ENCODE data around the gene COL5A1.

Gene COL5A1

DNA sequence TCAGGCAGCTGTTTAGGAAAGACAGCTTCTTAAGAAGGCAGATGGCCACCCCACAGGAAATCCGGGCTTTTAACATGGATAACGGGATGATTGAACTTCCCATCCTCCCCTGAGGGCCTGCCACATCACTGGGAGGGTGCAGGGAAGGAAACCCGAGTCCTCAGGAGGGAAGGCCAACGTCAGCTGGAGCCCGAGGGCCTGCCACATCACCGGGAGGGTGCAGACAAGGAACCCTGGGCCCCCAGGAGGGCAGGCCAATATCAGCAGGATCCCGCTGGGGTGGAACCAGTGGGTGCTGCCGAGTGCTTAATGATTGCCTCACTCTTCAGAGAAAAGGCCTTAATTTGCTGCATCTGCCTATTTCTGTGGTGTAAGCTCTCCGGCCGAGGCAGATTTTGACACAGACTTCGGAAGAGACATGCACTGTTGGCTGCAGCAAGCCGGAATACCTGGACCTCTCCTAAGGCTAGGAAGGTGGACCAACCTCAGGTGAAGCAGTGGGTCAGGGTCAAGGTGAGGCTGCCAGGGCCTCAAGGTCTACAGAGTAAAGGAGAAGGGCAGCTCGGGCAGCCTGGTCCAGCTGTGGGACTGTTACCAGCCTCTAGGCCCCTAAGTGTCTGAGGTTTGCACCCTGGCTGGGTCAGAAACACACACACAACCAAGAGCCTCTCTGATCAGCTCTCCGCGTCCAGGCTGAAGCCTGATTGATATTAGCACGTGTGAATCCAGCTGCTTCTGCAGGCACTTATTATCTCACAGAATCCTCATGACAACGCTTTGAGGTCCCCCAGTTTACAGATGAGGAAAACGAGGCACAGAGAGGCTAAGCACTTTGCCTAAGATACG is 14.8 kb upstream of the COL5A1 start:
- DNase-seq = no peak

DNA sequence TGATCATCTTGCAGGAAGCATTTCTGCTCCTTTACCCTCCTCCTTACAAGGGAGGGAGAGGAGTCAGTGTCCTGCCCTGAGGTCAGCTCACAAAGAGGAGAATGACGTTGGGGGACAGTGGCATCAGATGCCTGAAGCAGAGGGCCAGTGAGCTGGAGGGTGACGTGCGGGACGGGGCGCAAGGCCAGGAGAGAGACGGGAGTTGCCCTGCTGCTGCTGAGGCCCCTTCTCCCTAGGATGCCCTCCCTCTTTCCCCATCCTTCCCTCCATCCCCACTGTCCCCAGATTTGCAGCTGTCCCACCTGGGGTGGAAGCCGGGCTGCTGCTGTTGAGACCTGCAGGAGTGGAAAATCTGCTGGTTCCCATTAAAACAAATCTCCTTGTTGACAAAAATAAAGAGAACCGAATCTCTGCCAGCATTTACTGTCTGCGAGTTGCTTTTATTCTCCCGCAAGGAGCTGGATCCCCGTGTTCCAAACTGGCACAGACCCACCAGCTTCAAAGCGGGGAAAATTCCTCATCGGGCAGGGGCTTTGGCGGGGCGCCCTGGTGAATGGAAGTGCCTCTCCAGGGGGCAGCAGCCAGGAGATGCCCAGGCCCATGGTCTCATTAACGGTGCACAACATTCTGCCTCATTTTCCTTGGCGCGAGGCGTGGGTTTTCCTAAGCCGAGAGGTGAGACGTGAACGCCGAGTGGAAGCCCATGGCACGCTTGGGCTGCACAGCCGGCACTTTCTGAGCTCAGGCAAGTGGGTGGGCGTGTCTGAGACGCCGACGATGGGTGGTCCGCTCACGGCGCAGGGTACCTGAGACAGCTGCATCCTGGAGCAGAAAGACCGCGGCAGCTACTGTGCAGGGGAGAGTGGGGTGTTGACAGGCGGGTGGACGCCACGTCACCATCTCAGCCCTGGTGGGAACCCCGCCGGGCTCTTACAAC is 13.9 kb upstream of the COL5A1 start:
- DNase-seq = no peak

DNA sequence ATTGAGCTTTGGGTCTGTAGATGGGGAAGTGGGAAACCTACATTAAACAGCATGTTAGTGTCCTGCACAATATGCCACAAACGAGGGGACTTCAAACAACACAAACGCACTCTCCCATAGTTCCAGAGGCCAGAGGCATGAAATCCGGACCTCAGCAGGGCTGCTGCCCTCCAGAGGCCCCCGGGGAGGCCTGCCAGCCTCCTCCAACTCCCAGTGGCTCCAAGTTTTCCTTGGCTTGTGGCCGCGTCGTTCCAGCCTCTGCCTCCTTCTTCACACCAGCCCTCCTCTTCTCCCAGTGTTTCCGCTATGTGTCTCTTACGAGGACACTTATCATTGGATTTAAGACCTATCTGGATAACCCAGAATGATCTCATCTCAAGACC is 13.3 kb upstream of the COL5A1 start:
- no peak for DNase-seq

DNA sequence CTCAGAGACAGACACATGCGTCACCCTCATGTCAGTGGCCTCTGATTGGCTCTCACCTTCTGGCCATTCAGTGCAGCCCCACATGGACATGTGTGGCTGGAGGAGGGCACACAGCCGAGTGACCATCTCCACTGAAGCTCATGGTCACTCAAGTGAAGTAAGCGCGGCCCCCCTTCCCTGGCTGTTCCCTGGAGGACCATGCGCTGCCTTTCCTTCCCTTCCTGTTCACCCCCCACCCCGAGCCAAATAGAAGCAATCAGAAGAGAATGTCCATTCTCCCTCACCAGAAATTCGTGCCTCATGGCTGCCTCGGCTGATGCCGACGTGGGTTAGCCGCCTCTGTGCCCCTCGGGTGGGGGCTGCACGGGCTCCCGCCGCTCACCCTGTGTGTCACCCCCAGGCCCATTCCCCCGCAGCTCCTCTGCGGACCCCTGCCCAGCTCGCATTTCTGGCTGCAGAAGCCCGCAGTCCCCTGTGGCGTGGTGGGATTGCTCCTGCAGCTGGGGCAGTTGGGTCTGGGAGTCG is 12.5 kb upstream of the COL5A1 start:
- DNase-seq = no peak

DNA sequence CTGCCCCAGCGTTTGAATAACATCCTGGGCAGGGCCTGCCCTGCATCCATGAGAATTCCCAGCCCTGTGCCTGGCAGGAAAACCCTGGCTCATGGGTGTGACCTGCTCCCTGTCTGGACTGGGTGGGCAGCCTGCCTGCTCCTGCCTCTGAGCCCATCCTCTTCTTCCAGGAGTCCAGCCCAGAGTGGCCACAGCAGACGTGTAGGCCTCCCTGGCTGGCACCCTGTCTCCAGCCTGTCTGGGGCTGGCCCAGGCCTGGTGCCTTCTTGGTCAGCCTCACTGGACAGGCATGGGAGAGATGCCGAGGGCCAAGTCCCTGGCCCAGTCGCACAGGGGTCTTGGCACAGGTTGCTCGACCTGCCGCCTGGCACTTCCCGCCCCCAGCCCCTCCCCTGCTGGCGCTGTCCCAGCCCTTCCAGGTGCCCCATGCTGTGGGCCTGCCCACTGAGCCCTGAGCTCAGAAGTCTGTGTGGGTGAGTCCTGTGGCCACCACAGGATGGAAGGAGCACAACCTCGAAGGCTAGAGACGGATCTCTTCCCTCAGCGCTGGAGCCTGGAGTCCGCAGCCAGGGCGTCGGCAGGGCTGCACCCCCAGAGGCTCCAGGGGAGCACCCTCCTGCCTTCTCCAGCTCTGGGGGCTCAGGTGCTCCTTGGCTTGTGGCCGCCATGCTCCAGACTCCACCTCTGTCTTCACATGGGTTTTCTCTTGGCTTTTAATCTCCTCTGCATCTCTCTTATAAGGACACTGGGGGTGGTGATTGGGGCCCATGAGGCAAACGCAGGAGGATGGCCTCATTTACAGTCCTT is 11.8 kb upstream of the COL5A1 start:
- no peak for DNase-seq

DNA sequence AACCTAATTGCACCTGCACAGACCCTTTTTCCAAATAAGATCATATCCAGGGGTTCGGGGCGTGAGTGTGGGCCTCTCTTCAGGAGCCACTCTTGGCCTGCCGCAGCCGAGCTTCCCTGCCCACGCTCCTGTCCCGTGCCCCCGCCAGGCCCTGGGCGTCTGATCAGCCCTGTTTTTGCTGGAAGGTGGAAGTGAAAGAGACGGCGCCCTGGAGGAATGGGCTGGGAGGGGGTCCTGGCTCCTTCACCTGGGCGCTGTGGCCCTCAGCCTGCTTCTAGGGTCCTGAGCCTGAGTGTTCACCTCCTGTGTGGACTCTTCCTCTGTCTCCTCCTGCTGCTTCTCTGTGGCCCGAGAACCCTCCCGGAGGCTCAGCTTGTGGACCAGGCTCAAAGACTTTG is 11.2 kb upstream of the COL5A1 start:
- no peak for DNase-seq

DNA sequence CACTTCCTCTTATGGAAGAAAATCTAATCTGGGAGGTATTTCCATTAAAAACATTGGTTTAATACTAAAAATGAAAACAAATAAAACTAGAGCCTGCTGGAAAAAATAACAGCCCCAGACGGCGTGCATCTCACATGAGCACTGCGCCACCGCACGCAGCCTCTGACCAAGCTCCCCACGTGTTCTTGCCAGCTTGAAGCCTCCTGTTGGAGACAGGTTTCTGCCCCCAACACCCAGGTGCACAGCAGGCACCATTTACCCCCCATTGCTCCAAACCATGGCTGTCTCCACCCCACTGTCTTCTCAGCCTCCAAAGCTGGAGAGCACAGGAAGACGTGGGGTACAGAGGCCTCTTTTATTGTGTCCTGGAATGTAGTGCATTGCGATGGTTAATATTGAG is 10.7 kb upstream of the COL5A1 start:
- DNase-seq = no peak

DNA sequence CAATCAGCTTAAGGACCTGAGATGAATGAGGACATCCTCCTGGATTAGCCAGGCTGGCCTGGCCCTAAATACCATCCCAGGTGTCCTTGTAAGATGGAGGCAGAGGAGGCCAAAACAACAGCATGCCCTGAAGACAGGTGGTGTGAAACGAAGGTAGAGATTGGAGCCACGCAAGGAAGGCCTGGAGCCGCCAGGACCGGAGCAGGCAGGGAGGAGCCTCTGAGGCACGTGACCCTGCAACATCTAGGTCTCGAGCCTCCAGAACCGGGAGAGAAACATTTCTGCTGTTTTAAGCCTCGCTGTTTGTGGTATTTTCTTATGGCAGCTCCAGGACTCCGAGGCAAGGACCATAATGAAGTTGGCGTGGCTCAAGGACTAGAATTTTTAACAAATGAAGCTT is 9.7 kb upstream of the COL5A1 start:
- no peak for DNase-seq

DNA sequence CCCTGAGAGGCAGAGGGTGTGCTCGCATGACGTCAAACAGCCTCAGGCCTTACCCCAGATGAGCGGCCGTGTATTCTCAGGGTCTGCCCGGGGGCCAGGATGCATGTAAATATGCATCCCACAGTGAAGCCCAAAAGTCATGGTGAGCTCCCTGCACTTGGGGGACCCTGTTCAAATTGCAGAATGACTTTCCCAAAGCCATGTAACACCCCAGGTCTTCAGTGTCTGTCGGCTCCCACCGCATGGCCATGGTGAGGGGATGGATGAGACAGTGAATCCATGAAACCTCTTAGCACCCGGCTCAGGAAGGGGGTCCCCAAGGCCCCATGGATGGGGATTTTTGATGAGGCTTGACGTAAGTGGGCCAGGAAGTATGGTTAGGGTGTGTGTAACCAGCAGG is 9.3 kb upstream of the COL5A1 start:
- no peak for DNase-seq

DNA sequence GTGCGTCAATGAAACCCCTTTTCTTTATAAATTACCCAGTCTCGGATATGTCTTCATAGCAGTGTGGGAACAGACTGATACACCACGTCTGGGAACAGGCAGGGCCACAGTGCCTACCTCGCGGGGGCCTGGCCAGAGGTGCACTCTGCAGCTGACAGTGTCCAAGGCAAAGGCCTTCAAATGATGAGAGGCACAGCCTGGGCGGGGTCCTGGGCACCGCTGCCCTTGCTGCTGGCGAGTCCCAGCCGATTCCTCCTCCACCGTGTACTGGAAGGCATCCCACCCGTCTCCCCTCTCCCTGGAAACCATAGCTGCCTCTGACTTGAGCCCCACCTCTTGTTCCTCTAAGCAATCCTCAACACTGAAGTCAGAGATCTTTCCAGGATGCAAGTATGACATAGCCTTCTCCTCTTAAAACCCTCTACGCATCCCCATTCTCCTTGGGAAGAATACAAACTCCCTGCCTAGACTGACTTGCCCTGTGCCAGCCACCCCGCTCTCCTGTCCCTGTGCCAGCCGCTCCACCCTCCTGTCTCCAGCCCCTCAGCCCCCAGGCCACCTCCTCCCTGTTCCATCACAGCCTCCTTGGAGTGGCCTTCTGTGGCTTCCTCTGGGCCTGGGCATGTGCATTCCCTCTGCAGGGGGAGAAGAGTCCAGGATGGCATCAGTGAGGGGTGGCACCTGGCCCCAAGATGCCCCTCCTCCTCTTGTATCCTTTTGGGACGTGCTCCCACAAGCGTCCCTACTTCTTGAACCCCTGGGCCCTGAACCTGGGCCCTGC is 8.1 kb upstream of the COL5A1 start:
- no peak for DNase-seq

DNA sequence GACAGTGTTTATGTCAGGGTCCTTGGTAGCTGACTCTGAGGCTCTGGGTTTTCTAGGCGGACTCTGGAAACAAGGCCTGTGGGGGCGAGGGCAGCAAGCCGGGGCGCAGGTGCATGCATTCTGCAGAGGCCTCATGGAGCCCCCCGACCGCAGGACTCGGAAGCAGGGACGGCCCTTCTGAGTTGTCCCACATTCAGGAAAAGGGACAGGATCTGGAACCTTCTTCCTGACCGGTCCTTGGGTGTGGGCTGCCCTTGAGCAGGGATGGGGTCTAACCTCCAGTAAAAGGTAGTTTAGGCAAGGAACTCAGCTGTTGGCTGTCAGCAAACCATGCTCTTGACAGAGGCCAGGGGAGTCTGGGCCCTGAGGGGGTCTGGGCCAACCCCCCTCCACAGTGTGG is 7.4 kb upstream of the COL5A1 start:
- no peak for DNase-seq

DNA sequence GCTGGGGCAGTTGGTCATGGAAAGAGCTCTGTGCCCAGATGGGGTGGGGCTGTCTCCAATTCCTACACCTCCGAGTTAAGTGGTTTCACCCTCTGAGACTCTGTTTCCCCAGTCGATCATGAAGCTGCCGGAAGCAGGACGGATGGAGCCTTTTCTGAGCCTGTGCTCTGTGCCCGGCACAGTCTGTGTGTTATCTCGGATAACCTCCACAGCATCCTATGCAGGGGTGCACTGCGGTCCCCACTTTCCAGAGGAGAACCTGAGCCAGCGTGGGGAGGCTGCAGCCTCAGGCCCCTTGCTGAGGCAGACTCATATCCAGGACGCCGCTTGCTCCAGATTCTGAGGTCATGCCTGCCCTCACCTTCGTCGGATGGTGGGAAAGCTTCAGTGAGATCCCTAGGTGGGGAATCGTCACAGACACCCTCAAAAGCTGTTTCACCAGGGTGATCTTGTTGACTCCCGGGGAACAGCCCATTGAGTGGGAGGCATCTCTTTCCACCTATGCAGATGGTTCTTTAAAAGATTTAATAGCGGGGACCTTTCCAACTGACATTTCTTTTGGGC is 6.9 kb upstream of the COL5A1 start:
- no peak for DNase-seq

DNA sequence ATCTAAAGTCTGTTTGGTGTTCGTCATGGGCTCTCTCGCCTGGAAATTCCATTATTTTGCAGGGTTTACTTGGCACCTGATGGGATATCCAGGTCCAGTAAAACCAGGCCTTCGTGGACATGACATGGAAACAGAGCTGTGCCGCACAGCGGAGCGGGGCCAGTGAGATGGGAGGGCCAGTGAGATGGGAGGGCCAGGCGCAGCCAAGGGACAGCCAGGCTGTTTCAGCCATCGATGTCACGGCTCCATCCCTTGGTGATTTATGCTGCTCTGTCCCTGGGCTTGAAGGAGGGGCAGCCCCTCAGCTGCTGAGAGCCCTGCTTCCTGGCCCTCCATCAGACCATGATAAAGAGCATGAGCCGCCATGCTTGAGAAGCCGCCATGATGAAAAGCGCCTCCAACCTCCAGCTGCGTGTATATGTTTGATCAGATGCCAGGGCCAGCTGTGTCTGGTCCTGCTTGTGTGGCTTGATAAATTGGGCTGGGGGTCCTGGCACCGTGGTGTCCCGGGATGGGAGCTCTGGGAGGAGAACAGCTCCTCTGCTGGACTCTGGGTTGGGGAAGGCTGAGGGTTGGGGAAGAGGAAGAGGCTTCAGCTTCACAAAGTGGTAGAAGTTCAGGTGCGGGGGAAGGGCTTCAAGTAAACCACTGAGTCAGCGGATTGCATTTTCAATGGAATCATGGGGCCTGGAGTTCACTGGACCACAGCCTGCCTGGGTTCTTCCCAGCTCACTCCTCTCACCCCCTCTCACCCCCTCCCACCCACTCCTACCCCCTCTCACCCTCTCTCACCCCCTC is 6.1 kb upstream of the COL5A1 start:
- DNase-seq = no peak

DNA sequence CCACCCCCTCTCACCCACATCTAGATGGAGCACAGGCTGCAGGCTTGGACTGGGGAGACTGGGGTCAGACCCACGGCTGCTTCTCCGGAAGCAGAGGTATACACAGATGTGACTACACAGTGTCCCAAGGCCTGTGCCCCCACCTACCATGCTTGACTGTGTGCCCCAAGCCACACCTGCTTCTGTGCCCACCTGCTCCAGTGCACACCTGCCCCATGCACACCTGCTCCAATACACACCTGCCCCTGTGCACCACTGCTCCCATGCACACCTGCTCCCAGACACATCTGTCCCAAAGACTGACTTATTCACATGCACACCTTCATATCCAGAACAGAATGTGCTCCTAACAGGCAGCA is 5.5 kb upstream of the COL5A1 start:
- no peak for DNase-seq

DNA sequence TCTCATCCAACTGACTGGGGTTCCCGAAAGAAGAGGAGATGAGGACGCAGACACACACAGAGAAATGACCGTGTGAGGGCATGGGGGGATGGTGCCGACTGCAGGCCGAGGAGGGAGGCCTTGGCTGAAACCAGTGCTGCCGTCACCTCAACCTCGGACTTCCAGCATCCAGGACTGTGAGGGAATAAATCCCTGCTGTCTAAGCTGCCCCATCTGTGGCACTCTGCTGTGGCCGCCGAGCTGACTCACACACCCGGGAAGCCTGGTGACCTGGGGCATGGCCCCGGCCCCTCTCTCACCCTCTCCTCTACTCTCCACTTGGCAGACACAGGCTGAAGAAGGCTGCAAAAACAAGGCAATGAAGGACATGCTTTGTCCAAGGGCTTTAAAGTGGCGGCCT is 4.4 kb upstream of the COL5A1 start:
- no peak for DNase-seq

DNA sequence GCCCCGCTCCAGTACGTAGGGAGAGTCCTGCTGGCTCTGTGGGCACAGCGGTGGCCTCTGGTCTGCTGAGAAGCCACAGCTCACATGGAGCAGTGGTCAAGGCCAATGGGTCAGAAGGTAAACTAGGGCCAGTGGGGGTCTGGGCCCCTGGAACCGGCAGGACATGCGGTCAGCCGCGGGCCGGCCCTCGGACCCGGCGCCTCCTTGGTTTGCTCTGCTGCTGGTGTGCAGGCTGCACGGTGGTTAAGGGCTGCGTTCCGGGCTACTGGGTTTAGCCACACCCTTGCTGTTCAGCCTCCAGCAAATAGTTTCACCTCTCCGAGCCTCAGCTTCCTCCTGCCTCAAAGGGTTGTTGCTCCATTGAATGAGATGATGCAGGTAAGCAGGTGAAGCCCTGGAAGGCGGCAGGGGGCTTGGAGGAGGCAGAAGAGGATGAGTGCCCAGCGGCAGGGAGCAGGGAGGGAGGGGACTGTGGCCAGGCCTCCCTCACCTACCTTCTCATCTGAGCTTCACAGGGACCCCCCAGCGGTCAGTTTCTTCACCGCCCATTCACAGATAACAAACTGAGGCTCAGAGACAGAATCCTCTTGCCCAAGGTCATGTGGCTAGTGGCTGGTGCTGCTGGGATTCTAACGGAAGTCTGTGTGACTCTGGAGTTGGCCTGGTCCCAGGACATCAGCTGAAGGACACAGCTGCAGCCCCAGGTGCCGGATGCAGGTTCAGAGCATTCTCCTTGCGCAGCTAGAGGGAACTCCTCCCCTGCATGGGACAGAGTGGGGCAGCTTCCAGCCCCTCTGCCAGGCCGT is 3.7 kb upstream of the COL5A1 start:
- DNase-seq = no peak

DNA sequence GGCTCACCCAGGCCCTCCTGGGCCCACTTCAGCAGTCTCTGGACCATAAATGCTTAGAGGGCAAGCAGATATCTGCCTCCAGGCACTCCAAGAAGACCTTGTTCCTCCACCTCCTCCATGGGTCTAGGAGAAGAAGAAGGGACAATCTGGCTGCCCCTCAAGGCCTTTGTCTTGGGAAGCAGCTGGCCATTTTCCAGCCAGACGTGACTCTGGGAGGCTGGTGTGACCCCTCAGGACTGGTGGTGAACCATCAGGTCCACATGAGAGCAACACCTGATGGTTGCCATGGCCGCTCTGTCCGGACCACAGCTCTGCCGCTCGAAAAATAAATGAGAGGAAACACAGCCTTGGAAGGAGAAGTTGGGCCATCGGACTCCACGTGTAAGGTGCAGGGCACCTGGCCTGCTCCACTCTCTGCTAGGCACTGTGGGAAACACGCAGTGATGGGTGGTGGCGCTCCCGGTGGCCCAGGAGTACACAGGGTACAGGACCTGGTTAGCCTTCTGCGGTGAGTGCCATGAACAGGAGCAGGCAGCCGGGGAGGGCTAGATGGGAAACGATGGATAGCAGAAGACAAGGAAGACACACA is 3.0 kb upstream of the COL5A1 start:
- no peak for DNase-seq

DNA sequence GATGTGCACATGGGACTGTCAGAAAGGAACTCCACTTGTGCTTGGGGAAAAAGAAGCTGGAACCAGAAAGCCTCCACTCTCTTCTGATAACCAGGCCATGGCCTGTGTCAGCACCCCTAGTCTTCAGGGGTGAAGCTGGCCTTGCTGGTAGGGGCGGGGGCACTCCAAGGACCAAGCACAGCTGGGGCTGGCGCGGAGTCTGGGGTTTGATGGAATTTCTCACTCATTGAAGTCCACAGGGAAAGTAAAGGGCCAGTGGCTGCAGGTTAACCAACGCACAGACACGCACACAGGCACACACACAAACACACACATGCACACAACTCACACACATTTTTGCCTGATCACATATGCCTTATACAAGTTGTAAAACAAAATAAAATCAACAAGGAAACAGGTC is 1.6 kb upstream of the COL5A1 start:
- no peak for DNase-seq

DNA sequence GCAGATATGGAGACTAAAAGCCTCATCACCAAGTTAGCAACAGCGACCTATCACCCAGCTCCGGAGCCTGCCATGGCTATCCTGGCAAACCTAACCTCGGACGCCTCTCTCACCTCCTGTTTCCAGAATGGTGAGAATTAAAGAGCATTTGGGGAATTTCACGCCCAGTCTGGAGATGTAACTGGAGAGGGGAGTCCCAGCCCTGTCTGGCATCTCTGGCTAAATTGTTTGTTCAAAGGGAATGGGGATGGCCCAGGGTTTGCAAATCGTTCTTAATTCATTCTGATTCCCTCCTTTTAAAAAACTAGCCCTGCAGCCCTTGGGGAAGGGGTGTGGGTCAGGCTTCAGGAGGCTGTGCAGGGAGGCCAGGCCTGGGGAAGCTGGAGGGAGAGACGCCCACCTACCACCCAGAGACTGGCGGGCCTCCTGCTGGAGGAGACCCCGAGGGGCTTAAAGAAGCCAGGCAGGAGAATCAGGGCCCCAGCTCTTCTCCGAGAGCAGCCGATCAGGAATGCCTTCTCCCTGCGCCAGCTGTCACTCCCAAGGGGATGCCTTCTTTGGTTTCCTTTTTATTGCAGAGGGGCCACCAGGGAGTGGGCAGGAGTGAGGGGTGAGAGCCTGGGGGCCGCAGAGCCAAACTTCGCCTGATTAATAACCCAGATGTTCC is 964 bp upstream of the COL5A1 start:
- no peak for DNase-seq

Data from NCI-H2081 treated with DMSO at 0.1 percent for 48 hours (cell line).